Measurements from ENCODE around the gene ARHGDIB.
A peak's percentile ranks its signal among the peaks of the same experiment; 100 is the strongest.

The ARHGDIB gene

DNA sequence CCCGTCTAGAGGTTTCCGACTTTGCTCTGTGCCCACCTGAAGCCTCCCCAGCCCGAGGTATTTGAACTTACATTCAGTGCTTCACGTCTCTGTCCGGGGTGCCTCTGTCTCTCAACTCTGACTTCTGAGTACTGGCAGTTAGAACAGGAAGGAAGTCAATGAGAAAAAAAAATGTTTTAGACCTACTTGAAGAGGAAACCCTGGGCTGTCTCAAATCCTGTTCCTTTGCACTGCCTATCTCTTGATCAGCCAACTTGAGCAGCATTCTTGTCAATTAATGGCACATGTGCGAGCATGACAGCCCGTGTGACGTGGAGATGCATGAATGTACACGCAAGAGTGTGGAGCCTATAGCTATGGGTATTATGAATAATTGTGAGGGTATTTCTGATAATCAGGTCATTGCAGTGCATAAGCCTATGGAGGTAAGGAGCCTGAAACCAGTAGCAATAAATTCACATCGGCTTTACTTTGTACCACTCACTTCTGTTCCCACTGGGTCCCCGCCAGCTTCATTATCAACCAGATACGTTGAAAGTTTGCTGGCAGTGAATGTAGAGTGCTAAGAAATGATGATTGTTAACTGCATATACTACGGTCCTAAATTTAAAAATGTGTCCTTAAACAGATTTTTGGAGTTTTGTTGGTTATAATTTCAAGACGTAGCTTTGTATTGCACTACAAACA is at the start of gene ARHGDIB:
TSS of gene ARHGDIB (minus strand) at position 136 of the 687 bp plus-strand sequence. CDS start 10,889 bp downstream, outside the sequence.
- no peak for DNase-seq (ENCODE audit: low spot score)

GRCh38 chr12:15011162-15011561 is 49.8 kb upstream of the ARHGDIB start:
- no peak for DNase-seq (ENCODE audit: low spot score)

DNA sequence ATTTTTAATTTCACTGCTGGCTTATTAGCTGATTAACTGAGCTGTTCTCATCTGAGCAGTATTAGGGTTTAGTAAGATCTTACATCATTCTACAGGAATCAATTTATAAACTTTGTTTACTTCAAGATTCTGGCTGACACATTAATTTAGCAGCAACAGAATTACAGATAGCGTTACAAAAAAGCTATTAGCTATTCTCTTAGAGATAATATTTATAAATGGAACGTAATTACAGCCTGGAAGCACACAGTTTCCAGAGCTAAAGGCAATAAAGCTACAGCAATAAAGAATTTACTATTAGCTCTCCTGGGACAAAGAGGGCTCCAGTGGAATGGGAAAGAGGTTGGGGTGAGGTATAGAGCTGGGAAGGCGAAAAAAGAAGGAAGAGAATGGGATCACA is 46.1 kb upstream of the ARHGDIB start:
- DNase-seq (ENCODE audit: low spot score): no peak

- no peak for DNase-seq (ENCODE audit: low spot score)
These were observed 43.7 kb upstream of the ARHGDIB start for GRCh38 chr12:15005064-15005463.

GRCh38 chr12:15004421-15004820 is 43.0 kb upstream of the ARHGDIB start:
- DNase-seq (ENCODE audit: low spot score): no peak

DNA sequence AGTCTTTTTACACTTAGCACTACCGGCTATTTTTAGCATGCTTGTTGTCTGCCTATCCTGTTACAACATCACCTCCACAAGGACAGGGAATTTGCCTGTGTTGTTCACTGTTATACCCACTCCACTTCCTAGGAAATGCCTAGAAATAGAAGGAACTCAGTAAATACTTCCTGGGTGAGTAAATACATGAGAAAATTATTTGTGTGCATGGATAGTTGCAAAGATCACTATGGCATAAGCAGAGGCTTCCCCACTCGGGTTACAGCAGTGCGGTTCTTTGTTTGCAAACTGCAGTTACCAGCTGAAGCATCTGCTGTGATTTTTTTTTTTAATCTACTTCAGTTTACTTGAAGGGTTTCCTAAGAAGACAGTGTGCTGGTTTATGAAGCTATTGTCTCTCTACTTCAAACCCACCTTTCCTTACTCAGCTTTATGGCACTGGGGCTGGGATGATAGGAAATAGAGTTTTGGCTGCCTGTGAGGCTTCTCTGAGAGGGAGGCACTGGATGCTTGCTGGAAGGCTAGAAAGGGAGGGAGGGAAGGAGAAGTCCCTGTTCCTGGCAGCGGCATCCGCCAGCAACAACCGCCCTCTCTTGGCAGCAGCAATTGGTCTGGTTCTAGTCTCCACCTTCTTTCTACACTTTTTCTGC is 40.5 kb upstream of the ARHGDIB start:
- peak; percentile 36 for DNase-seq (ENCODE audit: low spot score)

GRCh38 chr12:15000575-15000974 is 39.2 kb upstream of the ARHGDIB start:
- no peak for DNase-seq (ENCODE audit: low spot score)

DNA sequence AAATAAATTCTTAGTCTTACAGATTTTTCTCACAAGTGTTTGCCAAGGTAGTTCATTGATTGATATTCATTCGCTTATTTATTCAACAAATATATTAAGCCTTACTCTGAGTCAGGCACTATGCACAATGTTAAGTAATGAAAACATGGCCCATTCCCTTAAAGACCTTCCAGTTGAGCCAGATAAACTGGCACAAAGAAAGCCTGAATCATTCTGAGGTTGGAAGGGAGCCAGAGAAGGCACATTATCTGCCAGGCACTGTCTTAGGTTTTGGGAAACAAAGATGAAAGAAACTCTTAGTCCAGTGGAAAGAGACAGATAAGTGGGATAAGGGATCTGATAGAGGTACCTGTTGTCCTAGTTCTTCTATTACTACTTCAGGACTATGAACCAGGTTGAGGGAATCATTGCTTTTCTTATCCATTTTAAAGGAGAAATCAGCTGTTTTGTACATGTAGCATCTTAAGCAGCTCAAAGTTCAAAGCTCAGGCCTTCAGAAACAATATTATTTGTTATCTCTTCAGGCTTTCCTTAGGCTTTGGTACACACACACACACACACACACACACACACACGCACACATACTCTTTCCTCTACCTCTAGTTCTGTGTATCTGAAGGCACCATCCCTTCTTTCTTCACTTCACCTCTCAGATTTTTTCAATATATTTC is 38.4 kb upstream of the ARHGDIB start:
- no peak for DNase-seq (ENCODE audit: low spot score)

DNA sequence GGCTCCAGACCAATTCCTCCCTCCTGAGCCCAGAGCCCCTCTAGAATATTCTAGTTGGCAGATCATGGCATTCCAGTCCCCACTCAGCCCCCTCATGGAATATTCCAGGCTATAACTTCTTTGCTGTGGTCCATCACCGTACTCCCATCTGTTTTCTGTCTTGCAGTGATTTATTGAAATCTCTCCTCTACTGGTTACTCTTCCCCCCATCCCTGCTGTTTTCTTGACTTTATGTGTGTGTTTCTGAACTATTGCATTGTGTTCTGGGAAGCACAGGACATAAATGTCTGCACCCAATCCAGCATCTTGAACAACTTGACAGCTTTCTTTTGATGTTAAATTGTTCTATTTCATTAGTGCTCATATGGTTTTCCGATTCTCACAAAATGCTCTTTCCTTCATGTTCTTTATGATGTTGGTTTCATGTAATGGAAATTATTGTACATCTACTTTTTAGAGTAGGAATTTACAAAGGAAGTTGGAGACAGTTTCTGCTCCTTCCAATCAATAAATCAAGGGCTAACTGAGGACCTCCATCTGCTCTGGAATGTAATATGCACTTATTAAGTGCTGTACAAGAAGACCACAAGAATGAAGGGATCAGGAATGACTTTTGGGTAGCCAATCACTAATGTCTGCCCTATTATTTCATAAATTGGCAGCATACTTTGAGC is 37.8 kb upstream of the ARHGDIB start:
- no peak for DNase-seq (ENCODE audit: low spot score)

GRCh38 chr12:14997998-14998397 is 36.6 kb upstream of the ARHGDIB start:
- no peak for DNase-seq (ENCODE audit: low spot score)

GRCh38 chr12:14995583-14996425 is 34.4 kb upstream of the ARHGDIB start:
- no peak for DNase-seq (ENCODE audit: low spot score)

DNA sequence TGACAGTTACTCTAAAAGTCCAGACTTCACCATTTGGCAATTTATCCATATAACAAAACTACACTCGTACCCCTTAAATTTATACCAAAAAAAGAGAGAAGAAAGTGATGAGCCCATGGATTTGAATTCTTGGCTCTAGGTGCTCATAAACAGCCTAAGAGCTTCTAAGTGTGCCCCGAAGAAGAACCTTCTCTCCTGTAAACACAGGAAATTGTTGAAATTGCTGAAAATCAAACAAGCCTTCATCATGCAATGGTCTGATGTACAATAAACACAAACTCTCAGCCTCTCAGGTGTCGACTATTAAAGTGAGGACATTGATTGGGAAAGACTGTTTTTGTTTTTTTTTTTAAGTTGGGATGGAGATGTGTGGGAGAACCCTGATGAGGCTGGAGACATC is 33.2 kb upstream of the ARHGDIB start:
- no peak for DNase-seq (ENCODE audit: low spot score)

GRCh38 chr12:14993537-14994266 is 32.3 kb upstream of the ARHGDIB start:
- DNase-seq (ENCODE audit: low spot score): no peak

DNA sequence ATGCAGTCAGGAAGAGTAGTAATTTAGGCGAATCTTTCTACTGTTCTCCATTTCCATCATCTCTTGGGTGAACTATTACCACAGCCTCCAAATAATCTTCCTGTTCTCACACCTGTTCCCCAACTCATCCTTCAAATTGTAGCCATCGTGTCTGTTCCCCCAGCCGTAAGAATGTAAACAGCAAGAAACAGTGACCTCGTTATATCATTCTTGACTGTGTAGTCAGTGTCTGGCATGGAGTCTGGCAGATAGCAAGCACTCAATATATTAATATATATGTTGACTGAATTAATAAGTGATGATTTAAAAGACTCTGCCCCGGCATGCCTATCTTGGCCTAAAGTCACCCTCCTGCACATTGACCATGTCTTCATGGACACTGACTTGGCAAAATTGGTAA is 31.7 kb upstream of the ARHGDIB start:
- no peak for DNase-seq (ENCODE audit: low spot score)

DNA sequence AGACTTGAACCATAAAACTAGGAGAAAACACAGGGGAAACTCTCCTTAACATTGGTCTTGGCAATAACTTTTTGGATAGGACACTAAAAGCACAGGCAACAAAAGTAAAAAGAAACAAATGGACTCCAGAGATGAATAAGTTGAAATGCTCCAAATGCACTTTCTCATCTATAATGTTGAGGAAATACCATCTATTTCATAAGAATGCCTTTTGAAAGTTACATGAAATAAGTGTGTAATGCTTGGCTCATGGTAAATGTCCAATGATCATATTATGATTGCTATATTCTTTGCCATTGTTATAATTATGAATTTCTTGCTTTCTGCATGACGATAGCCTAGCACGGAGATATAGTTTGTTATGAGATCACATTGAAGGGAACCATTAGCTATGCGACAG is 31.3 kb upstream of the ARHGDIB start:
- DNase-seq (ENCODE audit: low spot score): no peak

DNA sequence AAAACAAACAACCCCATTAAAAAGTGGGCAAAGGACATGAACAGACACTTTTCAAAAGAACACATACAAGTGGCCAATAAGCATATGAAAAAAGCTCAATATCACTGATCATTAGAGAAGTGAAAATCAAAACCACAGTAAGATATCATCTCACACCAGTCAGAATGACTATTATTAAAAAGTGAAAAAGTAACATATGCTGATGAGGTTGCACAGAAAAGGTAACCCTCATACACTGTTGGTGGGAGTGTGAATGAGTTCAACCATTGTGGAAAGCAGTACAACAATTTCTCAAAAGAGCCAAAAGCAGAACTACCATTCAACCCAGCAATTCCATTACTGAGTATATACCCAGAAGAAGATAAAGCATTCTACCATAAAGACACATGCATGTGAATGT is 29.7 kb upstream of the ARHGDIB start:
- no peak for DNase-seq (ENCODE audit: low spot score)

GRCh38 chr12:14989790-14990189 is 28.4 kb upstream of the ARHGDIB start:
- no peak for DNase-seq (ENCODE audit: low spot score)

GRCh38 chr12:14988035-14988434 is 26.6 kb upstream of the ARHGDIB start:
- no peak for DNase-seq (ENCODE audit: low spot score)

GRCh38 chr12:14986449-14986848 is 25.0 kb upstream of the ARHGDIB start:
- DNase-seq (ENCODE audit: low spot score): no peak

DNA sequence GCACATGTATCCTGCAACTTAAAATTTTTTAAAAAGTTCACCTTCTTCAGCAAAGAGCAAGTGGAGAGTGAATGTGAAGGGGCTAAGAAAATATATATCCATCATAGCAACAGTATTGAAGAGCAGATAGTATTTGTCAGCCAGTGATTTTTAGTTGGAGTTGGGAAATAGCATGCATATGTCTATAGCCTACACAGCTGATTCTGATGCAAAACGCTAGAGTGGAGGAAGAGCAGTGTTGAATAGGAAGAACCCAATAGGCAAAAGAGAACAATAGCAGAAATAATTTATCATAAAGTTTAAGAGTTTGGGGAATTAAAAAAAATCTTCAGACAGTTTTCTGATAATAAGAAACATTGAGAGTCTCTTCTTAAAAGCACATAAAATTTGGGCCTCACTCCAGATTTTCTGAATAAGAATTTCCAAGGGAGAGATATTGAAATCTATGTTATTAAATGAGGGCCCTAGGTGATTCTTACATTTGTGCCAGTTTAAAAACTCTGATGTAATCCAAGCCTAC is 23.4 kb upstream of the ARHGDIB start:
- DNase-seq (ENCODE audit: low spot score): no peak

DNA sequence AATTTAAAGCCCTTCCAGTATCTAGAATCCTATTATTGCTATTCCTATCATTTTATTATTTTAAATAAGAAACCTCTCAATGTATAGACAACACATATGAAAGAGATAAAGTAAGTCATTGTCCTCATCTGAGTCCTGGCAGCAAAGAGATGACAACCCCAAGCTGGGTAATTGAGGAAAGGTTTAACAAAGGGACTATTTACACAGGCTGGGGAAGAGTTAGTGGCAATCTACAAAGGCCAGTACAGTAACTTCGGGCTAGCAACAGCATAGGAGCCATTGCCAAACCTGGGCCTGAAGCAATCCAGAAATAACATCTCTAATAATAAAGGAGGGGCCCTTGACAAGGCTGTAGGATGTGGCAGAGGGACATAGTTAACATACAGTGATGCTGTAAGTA is 22.6 kb upstream of the ARHGDIB start:
- no peak for DNase-seq (ENCODE audit: low spot score)
